Gastrocnemius medialis (tissue), 4 donors: ENCODE results near the gene SPATA22. TPM values are rescaled to one million over a fixed set of nuclear protein-coding genes. Genes with fewer than 3 reads are reported as not detected.
"Not testable (repeated sequence)": the region's sequence is repeated elsewhere in the genome, so short reads cannot be mapped to it uniquely, and the experiment has no call there.

ENCODE experiments used
- ATAC-seq, 2 donors: fragments of 150-250 bp; one replicate each; pipeline ENCODE4 v1.9.1; 2016
- DNase-seq, 2 donors: peaks; one replicate each; pipeline ENCODE4 v3.0.0-alpha.2; 2019
- H3K27ac ChIP-seq, 4 donors: fragments of 200-600 bp; sonication (generic); 1 replicate in 1 of 4; 2 replicates in 3 of 4; pipeline ENCODE4 v1.5.1; 2016 to 2018; ENCODE audit warnings: mild to moderate bottlenecking in 2 of 4, moderate library complexity in 1 of 4
- H3K27me3 ChIP-seq, 3 donors: fragments of 200-600 bp; sonication (generic) in 2 of 3; 1 replicate in 1 of 3; 2 replicates in 2 of 3; pipeline versions ENCODE4 v1.5.1 to v1.6.0; 2016 to 2019; ENCODE audit warnings: mild to moderate bottlenecking in 1 of 3, moderate library complexity in 1 of 3
- H3K36me3 ChIP-seq, 2 donors: fragments of 200-600 bp; sonication (generic) in 1 of 2; one replicate each; pipeline ENCODE4 v1.5.1; 2017 to 2018
- H3K4me1 ChIP-seq, 2 donors: fragments of 200-600 bp; sonication (generic) in 1 of 2; one replicate each; pipeline ENCODE4 v1.5.1; 2016 to 2017; ENCODE audit warnings: mild to moderate bottlenecking in 2 of 2
- H3K4me3 ChIP-seq, 4 donors: fragments of 200-600 bp; sonication (generic) in 3 of 4; 1 replicate in 1 of 4; 2 replicates in 3 of 4; pipeline ENCODE4 v1.5.1; 2016 to 2019; ENCODE audit warnings: mild to moderate bottlenecking in 2 of 4
- H3K9me3 ChIP-seq, 3 donors: fragments of 200-600 bp; sonication (generic) in 2 of 3; 1 replicate in 1 of 3; 2 replicates in 2 of 3; pipeline ENCODE4 v1.5.1; 2016 to 2019
- POLR2A ChIP-seq, 2 donors: fragments of 450-650 bp; IDR thresholded peaks; one replicate each; pipeline ENCODE4 v1.6.1; 2017; ENCODE audit warnings: antibody characterized with exemption in 2 of 2, mild to moderate bottlenecking in 2 of 2, moderate library complexity in 2 of 2
- in situ Hi-C, 4 donors: fragments of 200-750 bp; cut with MboI; loops; one replicate each; pipeline versions ENCODE4 v1.15.0 to v1.8.0; 2017; ENCODE audit warnings: low sequenced_read_pairs in 4 of 4
- intact Hi-C: fragments of 100-400 bp; cut with DNase I; formaldehyde crosslinking; loops from one replicate; pipeline ENCODE4 v1.15.1; 2023; ENCODE audit warnings: low total_unique reads
- total RNA-seq, 4 donors: library from RNA; depleted of rRNA; stranded (reverse); fragments of >200 nt; gene quantifications; one replicate each; pipeline versions ENCODE4 v1.1.0 to v1.2.3, GENCODE V29; 2016
- TF ChIP-seq, protein P1 (sequence below), 5 experiments: fragments of 450-650 bp in 3 of 5; fragments of 200-600 bp in 2 of 5; sonication (generic) in 2 of 5; IDR thresholded peaks in 4 of 5; conservative IDR thresholded peaks in 1 of 5; 1 replicate in 4 of 5; 2 replicates in 1 of 5; pipeline ENCODE4 v1.5.1; 2016 to 2019; ENCODE audit warnings: antibody characterized with exemption in 5 of 5, mild to moderate bottlenecking in 3 of 5, moderate library complexity in 3 of 5

SPATA22 gene
- total RNA-seq, 4 donors from 2014 or later = 0.22 to 0.23 TPM; not detected in 2

DNA sequence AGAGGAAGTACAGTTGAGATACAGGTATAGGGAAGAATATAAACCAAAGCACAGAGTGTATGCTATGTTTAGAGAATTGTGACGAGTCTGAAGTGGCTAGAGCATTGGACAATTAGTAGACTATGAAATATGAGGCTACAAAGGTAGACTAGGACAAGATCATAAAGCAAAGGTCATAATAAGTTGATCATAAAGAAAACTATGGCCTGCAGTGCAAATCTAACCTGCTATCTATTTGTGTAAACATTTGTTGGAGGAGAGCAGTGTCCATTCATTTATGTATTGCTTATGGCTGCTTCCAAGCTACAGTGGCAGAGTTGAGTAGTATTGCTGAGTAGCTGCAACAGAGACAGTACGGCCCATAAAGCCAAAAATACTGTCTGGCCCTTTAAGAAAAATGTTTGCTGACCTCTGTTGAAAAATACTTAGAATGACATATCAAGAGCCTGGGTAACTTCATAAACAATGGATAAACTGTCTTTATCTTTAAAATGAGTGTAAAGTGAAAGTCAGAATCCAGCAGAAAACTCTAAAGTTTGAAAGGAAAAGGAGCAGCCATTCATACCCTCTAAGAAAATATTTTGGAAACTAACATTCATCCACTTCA lies 23.5 kb downstream of the SPATA22 start:
- in situ Hi-C loops = no loop called here
- intact Hi-C loops = no loop called here
- H3K27ac ChIP-seq = no peak overlapping the region
- H3K36me3 ChIP-seq = no peaks in the 10 kb centered on the region
- H3K9me3 ChIP-seq = no peaks in the 10 kb centered on the region
- no peak for DNase-seq
- H3K4me1 ChIP-seq = no peaks in the 10 kb centered on the region
- no peak for TF ChIP-seq POLR2A (IDR thresholded peaks at IDR 0.05)
- TF ChIP-seq, protein P1, sequence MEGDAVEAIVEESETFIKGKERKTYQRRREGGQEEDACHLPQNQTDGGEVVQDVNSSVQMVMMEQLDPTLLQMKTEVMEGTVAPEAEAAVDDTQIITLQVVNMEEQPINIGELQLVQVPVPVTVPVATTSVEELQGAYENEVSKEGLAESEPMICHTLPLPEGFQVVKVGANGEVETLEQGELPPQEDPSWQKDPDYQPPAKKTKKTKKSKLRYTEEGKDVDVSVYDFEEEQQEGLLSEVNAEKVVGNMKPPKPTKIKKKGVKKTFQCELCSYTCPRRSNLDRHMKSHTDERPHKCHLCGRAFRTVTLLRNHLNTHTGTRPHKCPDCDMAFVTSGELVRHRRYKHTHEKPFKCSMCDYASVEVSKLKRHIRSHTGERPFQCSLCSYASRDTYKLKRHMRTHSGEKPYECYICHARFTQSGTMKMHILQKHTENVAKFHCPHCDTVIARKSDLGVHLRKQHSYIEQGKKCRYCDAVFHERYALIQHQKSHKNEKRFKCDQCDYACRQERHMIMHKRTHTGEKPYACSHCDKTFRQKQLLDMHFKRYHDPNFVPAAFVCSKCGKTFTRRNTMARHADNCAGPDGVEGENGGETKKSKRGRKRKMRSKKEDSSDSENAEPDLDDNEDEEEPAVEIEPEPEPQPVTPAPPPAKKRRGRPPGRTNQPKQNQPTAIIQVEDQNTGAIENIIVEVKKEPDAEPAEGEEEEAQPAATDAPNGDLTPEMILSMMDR (IDR thresholded peaks at IDR 0.05 in 4 of 5, conservative IDR thresholded peaks at IDR 0.05 in 1 of 5) = no peak
- ATAC-seq = no peak
- no peaks in the 10 kb centered on the region for H3K27me3 ChIP-seq
- H3K4me3 ChIP-seq = no peak overlapping the region

GRCh38 chr17:3447625-3448024 lies 24.0 kb downstream of the SPATA22 start:
- in situ Hi-C loops (no loop called here), intact Hi-C loops (no loop called here)
- no peak for ATAC-seq
- no peaks in the 10 kb centered on the region for H3K36me3 ChIP-seq
- no peaks in the 10 kb centered on the region for H3K27me3 ChIP-seq
- no peak for TF ChIP-seq POLR2A (IDR thresholded peaks at IDR 0.05)
- TF ChIP-seq, protein P1 (IDR thresholded peaks at IDR 0.05 in 4 of 5, conservative IDR thresholded peaks at IDR 0.05 in 1 of 5) = no peak
- no peaks in the 10 kb centered on the region for H3K9me3 ChIP-seq
- DNase-seq = no peak
- H3K4me1 ChIP-seq = no peaks in the 10 kb centered on the region
- H3K4me3 ChIP-seq = no peak overlapping the region
- no peak overlapping the region for H3K27ac ChIP-seq

- ATAC-seq = no peak
- DNase-seq = no peak
- no peak overlapping the region for H3K27ac ChIP-seq
- no peak overlapping the region for H3K4me3 ChIP-seq
- no peaks in the 10 kb centered on the region for H3K36me3 ChIP-seq
- H3K27me3 ChIP-seq = no peaks in the 10 kb centered on the region
- no peaks in the 10 kb centered on the region for H3K9me3 ChIP-seq
- in situ Hi-C loops = no loop called here
- intact Hi-C loops = no loop called here
- no peaks in the 10 kb centered on the region for H3K4me1 ChIP-seq
- no peak for TF ChIP-seq POLR2A (IDR thresholded peaks at IDR 0.05)
Measured at GRCh38 chr17:3440451-3440850, 31.2 kb downstream of the SPATA22 start.

GRCh38 chr17:3438368-3438767 lies 33.3 kb downstream of the SPATA22 start:
- Histone ChIP-seq H3K4me1 (no peaks in the 10 kb centered on the region), H3K27ac (no peak overlapping the region), H3K27me3 (no peaks in the 10 kb centered on the region), H3K9me3 (no peaks in the 10 kb centered on the region), H3K4me3 (no peak overlapping the region), H3K36me3 (no peaks in the 10 kb centered on the region)
- ATAC-seq = no peak
- in situ Hi-C loops (no loop called here), intact Hi-C loops (no loop called here)
- DNase-seq = no peak
- TF ChIP-seq POLR2A (IDR thresholded peaks at IDR 0.05) = no peak
- TF ChIP-seq, protein P1 (IDR thresholded peaks at IDR 0.05 in 4 of 5, conservative IDR thresholded peaks at IDR 0.05 in 1 of 5) = no peak

DNA sequence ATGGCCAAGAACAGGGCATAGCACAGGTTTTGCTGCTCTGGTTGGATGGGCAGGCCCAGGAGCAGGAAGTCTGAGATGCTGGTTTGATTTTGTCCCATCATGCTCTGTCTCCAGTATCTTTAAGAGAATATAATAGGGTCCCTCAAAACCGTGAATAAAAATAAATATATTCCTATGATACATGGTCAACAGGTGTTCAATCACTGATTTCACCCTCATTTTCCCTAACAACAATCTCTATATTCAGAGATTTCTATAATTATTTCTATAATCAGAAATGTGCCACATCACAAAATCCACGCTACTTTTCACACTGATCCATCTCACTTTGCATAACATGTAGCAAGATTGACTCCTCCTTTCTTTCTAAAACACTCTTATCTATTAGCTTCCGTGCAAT lies 37.9 kb downstream of the SPATA22 start, which contains the start of gene OR1E2:
Gene OR1E2 (minus strand): TSS at position 101 of the 400 bp plus-strand sequence. CDS start 0 bp downstream, at position 101.
- Histone ChIP-seq H3K9me3 (peaks cover 0 to 7% (median 0%) of the 10 kb centered on the region in 3 donors), H3K4me3 (no peak within 1 kb of the TSS), H3K4me1 (no peaks in the 10 kb centered on the region), H3K27ac (no peak within 1 kb of the TSS), H3K27me3 (no peaks in the 10 kb centered on the region), H3K36me3 (no peaks in the 10 kb centered on the region)
- no peak for DNase-seq
- no peak for ATAC-seq
- no peak for TF ChIP-seq POLR2A (IDR thresholded peaks at IDR 0.05)
- TF ChIP-seq, protein P1 (IDR thresholded peaks at IDR 0.05 in 4 of 5, conservative IDR thresholded peaks at IDR 0.05 in 1 of 5) = no peak
- in situ Hi-C loops = no loop called here
- intact Hi-C loops = no loop called here

DNA sequence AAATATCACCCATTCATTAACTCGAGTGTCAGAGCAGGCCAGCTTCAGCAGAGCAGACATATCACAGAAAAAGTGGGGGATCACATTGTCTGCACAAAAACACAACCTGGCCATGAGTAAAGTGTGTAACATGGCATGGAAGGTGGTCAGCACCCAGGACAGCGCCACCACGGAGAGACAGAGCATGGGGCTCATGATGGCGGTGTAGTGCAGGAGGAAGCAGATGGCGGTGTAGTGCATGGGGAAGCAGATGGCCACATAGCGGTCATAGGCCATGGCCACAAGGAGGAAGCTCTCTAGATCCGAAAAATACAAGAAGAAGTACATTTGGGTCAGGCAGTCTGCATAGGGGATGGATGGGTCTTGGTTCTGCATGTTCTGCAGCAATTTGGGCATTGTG lies 38.4 kb downstream of the SPATA22 start:
- H3K27me3 ChIP-seq, H3K27ac ChIP-seq, H3K4me3 ChIP-seq, ATAC-seq, in situ Hi-C loops, H3K36me3 ChIP-seq, H3K4me1 ChIP-seq, intact Hi-C loops, H3K9me3 ChIP-seq, DNase-seq: not testable (repeated sequence)
